GM18498 (cell line): ENCODE data around the gene TNFRSF6B.

Experiments
- ATAC-seq: cut with Tn5 transposase; IDR thresholded peaks from one replicate; pipeline ENCODE4 v1.9.1; 2021; ENCODE audit warnings: mild to moderate bottlenecking, moderate library complexity; ENCODE audit not compliant: unreplicated experiment

Gene TNFRSF6B

DNA sequence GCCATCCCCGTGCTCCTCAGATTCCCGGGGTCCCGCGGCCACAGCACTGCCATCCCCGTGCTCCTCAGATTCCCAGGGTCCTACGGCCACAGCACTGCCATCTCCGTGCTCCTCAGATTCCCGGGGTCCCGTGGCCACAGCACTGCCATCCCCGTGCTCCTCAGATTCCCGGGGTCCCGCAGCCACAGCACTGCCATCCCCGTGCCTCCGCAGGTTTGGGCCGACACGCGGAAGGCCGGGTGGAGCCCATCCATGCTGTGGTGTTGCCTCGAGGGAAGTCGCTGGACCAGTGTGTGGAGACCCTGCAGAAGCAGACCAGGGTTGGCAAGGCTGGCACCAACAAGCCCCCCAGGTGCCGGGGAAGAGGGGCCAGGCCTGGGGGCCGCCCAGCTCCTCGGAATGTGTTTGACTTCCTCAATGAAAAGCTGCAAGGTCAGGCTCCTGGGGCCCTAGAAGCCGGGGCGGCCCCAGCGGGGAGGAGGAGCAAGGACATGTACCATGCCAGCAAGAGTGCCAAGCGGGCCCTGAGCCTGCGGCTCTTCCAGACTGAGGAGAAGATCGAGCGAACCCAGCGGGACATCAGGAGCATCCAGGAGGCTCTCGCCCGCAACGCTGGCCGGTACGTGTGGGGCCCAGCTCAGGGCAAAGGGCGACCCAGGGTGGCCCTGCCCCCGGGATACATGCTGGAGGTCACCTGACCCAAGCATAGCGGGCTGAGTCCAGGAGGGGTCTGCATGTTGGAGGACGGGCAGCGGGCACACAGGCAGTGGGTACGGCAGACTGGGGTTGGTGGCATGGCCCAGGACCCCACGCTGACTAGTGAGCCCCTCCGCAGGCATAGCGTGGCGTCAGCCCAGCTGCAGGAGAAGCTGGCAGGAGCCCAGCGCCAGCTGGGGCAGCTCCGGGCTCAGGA lies 38.8 kb downstream of the TNFRSF6B start:
- ATAC-seq = no peak

DNA sequence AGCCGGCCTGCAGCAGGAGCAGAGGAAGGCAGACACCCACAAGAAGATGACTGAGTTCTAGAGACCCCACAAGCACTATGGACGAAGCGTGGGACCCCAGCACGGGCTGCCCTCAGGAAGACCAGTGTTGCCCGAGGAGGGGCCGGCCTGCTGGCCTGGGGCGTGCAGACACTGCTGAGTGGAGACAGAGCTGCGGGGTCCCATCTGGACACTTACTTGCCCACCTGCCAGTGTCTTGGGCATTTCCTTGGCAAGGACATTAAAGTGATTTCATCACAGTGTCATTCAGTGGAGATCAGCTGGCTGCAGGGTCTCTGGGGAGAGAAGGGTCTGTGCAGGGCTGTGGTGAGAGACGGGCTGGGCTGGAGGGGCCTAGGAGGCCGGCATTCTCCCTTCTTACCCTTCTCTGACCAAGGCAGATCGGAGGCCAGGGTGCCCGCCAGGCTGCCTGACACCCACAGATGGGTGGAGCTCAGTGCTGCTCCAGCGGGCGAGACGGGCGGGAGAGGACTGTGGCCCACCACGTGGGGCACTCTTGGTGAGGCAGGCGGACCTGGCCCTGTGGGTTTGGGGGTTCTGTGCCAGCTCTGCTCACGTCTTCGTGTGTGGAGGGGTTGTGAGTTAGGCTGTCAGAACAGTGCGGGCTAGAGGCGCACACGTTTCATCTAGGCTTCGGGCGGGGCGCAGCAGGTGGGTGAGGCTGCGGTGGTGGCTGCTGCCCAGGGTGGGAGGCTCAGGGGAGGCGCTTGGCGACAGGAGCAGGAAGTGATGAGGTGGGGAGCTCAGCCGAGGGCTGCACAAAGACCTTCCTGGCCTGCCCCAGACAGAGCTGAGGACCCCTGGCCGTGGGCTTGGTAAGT lies 39.6 kb downstream of the TNFRSF6B start, which contains the start of gene LIME1:
LIME1 (plus strand) TSS at position 806 of the 860 bp plus-strand sequence. CDS start 886 bp downstream, outside the sequence.
- peak; percentile 20 for ATAC-seq

GRCh38 chr20:63736893-63737694 lies 40.6 kb downstream of the TNFRSF6B start:
- ATAC-seq = no peak

- ATAC-seq = no peak
These were observed 41.2 kb downstream of the TNFRSF6B start for GRCh38 chr20:63737695-63737944.

DNA sequence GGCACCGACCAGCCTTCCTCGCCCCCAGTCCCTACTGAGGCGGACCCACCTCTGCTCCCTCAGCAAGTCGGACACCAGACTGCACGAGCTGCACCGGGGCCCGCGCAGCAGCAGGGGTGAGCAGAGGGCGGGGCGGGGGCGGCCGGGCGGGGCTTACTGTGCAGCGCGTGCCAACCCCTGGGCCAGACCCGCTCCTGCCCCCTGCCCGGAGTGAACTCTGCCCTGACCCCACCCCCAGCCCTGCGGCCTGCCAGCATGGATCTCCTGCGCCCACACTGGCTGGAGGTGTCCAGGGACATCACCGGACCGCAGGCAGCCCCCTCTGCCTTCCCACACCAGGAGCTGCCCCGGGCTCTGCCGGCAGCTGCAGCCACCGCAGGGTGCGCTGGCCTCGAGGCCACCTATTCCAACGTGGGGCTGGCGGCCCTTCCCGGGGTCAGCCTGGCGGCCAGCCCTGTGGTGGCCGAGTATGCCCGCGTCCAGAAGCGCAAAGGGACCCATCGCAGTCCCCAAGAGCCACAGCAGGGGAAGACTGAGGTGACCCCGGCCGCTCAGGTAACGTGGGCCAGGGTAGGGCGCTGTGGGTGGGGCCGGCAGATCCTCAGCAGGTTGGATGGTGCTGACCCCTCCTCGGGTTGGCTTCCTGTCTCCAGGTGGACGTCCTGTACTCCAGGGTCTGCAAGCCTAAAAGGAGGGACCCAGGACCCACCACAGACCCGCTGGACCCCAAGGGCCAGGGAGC lies 41.7 kb downstream of the TNFRSF6B start:
- no peak for ATAC-seq

- ATAC-seq = no peak
These were observed 42.3 kb downstream of the TNFRSF6B start for GRCh38 chr20:63738687-63739129.

GRCh38 chr20:63739130-63740069 lies 42.9 kb downstream of the TNFRSF6B start, which contains the start of gene SLC2A4RG:
SLC2A4RG (plus strand) TSS chr20:63739776; CDS start chr20:63739913, 137 bp downstream.
- ATAC-seq = peak; percentile 49

GRCh38 chr20:63740070-63740626 lies 43.7 kb downstream of the TNFRSF6B start:
- peak; percentile 20 for ATAC-seq

DNA sequence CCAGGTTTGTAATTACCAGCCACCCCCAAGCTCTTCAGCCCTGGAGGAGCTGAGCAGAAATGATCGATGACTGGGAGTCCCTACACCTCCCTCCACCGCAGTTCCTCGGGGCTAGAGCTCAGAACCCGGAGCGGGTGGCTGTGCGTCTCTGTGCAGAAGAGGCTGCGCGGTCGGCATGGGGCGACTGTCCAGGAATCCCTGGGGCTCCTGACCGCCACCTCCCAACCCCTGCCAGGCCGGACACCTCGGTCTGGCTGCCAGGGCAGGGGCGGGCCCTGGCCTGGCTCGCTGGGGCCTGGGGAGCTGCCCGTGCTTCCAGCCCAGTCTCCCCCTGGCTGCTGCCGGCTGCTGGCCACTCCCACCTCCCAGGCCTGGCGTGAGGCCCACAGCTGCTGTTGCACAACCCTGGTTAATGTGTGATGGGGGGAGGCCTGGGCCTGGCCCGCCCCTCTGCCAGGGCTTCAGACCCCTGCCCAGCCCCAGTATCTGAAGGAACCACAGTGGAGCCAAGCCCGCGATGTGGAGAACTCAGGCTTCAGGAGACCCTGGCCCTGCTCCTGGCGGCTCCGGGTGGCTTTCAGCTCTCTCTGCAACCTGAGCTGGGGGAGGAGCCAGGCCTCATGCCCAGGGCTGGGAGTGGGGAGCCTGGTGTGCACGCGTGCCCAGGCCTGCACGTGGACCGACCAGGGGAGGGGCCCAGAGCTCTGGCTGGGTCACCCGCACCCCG lies 44.3 kb downstream of the TNFRSF6B start:
- ATAC-seq = no peak

- no peak for ATAC-seq
These were observed 44.9 kb downstream of the TNFRSF6B start for GRCh38 chr20:63741354-63741675.

- no peak for ATAC-seq
These were observed 45.4 kb downstream of the TNFRSF6B start for GRCh38 chr20:63741676-63742380.

DNA sequence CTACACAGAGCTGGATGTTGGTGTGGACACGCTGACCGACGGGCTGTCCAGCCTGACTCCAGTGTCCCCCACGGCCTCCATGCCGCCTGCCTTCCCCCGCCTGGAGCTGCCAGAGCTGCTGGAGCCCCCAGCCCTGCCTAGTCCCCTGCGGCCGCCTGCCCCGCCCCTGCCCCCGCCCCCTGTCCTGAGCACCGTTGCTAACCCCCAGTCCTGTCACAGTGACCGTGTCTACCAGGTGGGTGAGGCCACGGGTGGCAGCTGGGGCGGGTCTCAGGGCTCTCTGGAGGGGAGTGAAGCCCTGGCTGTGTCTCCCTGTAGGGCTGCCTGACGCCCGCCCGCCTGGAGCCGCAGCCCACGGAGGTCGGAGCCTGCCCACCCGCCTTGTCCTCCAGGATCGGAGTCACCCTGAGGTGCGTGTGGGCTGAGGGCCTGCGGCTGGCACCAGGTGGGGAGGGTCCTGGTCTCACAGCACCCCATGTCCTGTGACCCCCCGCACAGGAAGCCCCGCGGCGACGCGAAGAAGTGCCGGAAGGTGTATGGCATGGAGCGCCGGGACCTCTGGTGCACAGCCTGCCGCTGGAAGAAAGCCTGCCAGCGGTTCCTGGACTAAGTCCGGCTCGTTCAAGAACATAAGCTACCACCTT lies 46.1 kb downstream of the TNFRSF6B start:
- ATAC-seq = no peak

- no peak for ATAC-seq
These were observed 46.9 kb downstream of the TNFRSF6B start for GRCh38 chr20:63743210-63743970.

- ATAC-seq = no peak
These were observed 47.7 kb downstream of the TNFRSF6B start for GRCh38 chr20:63744158-63744557.

DNA sequence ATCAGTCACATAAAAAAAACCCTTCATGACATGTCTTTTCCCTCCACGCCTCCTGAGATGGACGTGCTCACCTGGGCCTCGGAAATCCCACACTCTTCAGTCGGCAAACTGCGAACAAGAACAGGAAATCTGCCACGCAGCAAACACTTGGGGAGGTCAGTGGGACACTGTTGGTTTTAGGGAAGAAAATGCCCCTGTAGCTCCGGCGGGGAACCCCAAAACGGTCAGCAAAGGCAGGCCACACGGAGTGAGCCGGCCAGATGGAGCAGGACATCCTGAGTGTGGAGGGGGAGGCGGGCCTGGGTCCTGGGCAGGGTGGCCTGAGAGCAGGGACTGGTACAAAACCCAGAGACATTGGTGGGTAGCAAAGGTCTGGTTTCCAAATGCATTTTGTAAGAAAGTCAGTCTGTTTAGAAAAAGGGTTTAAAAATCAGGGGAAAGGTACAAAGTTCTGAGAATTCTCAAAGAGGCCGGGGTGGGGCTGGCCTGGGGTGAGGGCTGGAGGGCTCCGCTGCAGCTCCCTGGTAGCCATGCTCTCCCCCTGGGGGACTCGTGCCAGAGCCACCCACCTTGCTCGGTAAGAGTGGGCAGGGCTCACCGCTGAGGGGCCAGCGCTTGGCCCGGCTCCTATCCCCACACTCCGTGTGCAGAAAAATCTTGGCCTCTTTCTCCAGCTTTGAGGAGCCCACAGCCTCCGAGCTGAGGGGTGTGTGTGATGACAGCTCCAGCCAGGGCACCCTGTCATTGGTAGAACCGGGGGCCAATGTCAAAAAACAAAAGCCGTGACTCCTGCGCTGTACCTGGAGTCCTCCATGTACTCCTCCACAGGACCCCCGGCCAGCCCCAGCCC lies 48.3 kb downstream of the TNFRSF6B start:
- no peak for ATAC-seq

GRCh38 chr20:63745424-63745805 lies 49.0 kb downstream of the TNFRSF6B start:
- no peak for ATAC-seq
